Endometrial microvascular endothelial cells (primary cell): ENCODE results near the gene FBXL19. TPM values are rescaled to one million over a fixed set of nuclear protein-coding genes. Genes with fewer than 3 reads are reported as not detected.
"Not testable (repeated sequence)": the region's sequence is repeated elsewhere in the genome, so short reads cannot be mapped to it uniquely, and the experiment has no call there.

Source experiments
- in situ Hi-C: cut with HindIII; loops from 2 replicates; pipeline ENCODE4 v1.10.0; 2017; ENCODE audit warnings: low sequenced_read_pairs, low pct_unique_long_range_greater_than_20kb; ENCODE audit errors: inconsistent ontology term
- total RNA-seq: library from RNA; depleted of rRNA; stranded (reverse); fragments of >200 nt; gene quantifications from one replicate; pipeline ENCODE4 v1.2.3, GENCODE V29; 2015; ENCODE audit errors: inconsistent ontology term

FBXL19 gene, protein sequence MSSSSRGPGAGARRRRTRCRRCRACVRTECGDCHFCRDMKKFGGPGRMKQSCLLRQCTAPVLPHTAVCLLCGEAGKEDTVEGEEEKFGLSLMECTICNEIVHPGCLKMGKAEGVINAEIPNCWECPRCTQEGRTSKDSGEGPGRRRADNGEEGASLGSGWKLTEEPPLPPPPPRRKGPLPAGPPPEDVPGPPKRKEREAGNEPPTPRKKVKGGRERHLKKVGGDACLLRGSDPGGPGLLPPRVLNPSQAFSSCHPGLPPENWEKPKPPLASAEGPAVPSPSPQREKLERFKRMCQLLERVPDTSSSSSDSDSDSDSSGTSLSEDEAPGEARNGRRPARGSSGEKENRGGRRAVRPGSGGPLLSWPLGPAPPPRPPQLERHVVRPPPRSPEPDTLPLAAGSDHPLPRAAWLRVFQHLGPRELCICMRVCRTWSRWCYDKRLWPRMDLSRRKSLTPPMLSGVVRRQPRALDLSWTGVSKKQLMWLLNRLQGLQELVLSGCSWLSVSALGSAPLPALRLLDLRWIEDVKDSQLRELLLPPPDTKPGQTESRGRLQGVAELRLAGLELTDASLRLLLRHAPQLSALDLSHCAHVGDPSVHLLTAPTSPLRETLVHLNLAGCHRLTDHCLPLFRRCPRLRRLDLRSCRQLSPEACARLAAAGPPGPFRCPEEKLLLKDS
- total RNA-seq: 23.1 TPM

DNA sequence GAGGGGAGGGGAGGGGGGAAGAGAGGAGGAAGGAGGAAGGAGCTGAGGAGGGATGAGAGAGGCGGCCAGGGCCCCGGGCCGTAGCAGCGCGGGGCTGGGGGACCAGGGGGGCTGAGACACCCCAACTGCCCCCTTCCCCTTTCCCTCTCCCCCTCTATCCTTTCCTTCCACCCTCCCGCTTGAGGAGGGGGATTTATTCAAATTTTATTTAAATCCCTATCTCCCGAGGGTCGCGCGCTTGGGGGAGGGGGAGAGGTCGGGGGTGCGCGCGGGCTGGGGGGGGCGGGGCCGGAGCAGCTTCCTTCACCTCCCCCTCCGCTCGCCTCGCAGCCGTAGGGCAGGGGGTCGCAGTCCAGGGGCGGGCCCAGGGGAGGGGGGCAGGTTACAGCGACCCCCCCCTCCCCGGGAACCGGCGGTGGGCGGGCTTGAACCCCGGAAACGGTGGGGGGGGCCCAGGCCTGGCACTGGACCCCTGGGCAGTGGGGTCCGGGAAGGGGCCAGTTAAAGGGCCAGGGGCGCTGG is at the start of gene FBXL19:
Gene FBXL19 (plus strand): TSS at position 19 of the 522 bp plus-strand sequence. CDS start 2,183 bp downstream, outside the sequence.
- in situ Hi-C loops: no loop called here

DNA sequence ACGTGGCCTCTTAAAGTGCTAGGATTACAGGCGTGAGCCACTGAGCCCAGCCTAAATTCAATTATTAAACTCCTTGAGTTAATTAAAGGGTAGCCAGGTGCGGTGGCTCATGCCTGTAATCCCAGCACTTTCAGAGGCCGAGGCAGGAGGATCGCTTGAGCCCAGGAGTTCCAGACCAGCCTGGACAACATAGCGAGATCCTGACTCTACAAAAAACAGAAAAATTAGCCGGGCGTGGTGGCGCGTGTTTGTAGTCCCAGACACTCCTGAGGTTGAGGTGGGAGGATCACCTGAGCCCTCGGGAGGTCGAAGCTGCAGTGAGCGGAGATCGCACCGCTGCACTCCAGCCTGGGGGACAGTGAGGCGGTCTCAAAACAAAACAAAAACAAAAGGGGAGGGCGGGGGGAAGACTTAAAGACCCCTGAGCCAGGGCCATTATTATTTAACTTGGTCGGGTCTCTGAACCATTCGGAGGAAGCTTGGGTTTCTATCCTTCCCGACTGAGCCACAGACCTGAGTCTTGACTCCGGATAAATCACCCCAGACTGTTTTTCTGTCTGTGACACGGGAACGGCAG is 49.0 kb upstream of the FBXL19 start:
- in situ Hi-C loops: loop anchor here (10.0 kb wide), 1 partner anchor 70 kb away; no protein-coding TSS in a partner anchor

DNA sequence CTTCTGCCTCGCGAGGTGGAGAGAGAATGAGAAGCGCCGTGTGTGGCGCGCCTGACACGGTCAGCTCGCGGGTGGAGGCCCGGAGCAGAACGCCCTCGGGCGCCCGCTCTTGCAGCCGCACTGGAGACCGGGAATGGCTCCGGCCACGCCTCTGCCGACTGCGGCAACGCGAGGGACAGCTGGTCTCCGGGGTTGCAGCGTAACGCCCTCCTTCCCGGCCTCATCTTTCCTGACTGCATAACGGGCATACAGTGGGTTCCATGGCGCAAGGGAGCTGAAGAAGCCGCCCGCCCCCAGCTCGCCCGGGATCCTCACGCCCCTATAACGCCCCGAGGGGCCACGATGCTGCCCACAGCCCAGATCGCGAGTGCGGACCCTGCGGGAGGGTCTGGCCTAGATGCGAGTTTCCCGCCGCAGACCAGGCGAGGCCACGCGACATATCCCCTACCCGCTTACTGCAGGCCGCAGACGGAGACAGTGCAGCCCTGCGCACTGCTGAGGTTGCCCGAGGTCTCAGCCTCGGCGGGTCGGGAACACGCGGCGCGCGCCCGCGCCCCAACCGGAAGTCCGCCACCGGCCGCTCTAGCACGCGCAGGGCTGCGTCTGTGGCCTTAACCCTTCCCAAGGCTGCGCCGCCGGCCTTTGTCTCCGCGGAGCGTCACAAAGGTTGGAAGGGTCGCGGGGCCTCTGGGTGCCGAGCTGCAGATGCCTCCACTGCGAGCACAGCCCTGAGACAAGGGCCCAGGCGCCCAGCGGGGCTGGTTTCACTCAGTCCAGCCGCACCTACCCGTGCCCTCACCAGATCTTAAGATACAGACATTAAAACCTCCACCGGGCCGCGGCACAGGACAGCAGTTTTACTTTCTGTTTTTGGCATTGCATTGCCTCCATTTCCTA is 48.3 kb upstream of the FBXL19 start:
- in situ Hi-C loops: loop anchor here (10.0 kb wide), 1 partner anchor 70 kb away; no protein-coding TSS in a partner anchor

DNA sequence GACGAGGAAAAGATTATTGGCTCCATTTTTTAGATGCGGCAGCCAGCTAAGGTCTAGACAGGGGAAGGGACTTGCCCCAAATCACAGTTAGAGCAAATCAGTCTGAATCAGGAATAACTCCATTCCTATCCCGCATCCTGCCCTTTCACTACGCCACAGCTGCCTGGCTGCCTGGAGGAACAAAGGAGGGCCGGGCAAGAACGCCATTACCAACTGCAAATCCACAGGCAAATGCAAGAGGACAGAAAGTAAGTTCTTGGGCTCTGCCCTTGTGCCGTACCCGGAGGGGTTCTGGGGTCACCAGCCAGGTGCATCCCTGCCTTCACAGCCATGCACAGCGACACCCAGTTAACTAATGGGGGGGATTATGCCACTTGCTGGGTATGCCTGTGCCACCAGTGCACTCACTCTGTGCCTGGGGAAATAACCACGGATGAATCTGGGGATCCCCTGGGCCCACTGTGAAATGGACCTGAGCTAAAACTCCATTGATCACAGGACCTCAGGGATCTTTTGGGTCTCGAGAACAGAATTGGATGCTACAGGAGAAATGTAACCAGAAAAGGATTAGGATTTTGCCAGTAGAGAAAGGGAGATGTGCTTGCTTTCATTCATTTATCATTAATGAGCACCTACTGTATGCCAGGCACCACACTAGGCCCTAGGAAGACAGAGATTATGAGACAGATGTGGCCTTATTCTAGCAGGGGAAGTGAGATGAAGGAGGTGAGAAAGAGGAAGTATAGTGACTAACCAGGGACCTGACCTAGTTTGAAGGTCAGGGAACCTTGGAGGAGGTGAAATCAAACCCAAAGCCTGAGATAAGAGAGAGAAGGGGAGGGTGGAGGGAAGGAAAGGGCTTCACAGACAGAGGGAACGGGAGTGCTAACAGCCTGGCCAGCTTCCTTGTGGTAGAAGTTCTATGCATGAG is 47.2 kb upstream of the FBXL19 start:
- in situ Hi-C loops: loop anchor here (10.0 kb wide), 1 partner anchor 71 kb away; no protein-coding TSS in a partner anchor

DNA sequence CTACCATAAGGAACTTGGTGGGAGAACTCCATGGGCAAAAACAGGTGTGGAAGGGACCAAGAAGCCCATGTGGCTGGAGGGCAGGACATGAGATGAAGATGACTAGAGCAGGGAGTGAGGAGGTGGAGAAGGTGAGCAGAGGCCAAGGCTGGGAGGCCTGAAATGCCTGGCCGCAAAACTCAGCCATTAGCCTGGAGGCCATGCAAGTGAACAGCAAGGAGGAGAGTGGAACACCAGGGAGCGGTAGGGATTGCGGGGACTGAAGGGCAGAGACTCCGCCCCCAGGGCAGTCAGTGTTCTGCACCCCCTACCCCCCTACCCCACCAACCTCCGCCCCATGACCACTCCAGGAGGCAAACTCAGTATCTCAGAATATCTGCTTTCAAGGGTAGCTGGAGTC is 46.5 kb upstream of the FBXL19 start:
- in situ Hi-C loops: loop anchor here (10.0 kb wide), 1 partner anchor 72 kb away; no protein-coding TSS in a partner anchor

DNA sequence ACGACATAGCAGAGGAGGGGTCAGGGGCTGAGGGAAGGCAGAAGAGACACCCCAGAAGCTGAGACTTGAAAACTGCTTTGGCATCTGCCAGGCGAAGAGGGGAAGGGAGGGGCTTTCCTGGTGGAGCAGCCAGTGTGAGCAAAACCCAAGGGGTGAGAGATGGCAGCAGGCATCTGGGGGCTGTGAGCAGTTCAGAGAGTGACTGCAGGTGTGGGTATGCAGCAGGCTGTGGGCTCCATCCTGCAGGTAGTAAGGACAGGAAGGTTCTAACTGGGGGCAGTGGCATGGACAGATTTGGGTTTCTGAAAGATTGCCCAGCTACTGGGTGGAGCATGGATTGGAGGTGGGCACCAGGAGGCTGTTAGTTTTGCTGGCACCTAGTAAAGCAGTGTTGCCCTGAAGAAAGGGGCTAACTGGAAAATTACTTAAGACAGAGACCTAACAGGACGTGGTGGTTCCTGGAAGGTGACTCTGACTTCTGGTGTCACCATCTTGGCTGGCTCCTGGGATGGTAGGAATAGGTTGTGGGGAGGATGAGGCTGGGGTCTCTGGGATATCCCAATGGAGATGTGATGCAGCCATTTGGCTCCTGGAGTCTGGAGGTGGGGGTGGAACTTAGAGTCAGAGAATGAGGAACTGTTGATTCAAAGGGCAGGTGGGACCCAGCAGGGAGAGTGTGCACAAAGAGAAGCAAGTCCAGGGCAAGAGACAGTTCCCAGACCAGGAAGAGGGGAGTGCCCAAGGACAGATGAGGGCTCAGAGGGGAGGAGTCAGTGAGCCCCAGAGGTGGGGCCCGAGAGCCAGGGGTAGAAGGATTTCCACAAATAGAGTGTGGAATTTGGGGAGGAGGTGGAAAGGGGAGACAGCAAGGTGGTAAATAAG is 40.7 kb upstream of the FBXL19 start:
- in situ Hi-C loops: no loop called here

DNA sequence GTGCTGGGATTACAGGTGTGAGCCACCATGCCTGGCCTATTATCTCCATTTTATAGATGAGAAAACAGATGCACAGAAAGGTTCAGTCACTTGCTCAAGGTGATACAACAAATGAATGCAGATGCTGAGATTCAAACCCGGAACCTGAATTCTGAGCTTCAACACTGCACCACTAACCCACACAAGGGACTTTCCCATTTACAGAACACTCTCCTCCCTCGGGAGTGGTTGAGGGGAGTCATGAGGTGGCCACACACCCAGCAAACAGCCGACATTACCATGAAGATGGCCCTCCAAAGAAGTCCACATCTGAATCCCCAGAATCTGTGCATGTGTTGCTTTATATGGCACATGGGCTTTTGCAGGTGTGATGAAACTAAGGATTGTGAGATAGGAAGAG is 38.6 kb upstream of the FBXL19 start:
- in situ Hi-C loops: no loop called here

DNA sequence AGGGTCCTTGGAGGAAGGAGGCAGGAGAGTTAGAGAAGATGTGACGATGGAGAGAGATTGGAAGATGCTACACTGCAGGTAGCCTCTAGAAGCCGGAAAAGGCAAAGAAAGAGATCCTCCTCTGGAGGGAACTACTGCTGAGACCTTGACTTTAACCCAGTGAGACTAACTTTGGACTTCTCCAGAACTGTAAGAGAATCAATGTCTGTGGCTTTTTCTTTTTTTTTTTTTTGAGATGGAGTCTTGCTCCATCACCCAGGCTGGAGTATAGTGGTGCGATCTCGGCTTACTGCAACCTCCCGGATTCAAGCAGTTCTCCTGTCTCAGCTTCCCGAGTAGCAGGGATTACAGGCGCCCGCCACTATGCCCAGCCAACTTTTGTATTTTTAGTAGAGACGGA is 38.2 kb upstream of the FBXL19 start:
- in situ Hi-C loops: no loop called here

DNA sequence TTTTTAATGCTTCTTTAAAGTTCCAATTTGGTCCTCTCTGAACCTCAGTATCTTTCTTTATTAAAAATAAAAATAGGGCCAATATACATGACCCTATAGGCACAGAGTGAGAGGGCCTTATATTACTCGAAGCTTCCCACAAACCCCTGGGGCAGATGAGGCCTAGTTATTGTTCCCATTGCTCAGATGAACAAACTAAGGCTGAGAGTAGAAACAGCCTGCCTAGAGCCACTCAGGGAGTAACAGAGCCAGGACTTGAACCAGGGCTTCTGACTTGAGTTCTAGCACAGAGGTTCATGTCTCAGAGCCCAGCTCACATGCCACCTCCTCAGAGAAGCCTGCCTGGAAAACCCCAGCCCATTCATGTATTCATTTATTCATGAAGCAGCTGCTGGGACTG is 37.2 kb upstream of the FBXL19 start:
- in situ Hi-C loops: no loop called here

DNA sequence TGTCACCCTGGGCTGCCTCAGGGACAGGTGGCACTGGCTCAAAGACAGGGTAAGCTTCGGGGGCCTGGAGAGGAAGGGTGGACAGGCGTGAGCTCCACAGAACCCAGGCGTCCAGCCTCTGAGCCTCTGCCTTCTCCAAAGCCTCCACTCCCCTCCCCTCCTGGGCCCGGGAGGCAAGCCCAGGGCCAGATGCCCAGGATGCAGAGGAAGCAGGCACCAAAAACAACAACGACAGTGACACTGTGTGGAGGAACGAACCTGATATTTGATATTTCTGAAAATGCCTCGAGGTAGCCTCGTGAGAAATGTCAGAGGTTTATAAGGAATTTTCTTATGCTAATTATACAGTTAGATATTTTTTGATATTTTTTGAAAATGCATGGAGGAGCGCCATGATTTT is 35.4 kb upstream of the FBXL19 start:
- in situ Hi-C loops: no loop called here

DNA sequence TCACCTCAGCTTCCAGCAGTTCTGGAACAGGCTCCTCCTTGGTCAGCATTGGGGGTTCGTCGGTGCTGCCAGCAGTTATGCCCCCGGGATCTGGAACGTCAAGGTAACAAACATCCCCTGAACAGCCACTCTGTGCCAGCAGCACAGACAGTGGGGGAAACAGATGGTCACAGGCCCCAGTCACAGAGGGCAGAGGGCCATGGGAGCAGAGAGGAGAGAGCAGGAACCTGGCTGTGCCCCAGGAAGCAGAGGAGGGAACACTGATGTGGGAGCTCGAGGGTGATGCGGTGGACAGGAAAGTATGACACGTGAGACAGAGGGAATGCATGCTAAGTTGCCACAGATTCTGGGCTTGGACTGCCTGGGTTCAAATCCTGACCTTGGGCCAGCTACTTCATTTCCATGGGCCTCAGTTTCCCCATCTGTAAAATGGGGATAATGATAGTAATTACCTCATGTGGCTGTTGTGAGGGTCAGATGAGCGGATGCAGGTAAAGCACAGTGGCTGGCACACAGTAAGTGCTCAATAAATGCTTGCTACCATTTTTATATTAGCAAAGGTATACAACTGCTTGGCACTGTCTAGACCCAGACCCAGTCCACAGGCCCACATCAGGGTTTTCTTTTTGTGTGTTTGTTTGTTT is 34.4 kb upstream of the FBXL19 start:
- in situ Hi-C loops: no loop called here

DNA sequence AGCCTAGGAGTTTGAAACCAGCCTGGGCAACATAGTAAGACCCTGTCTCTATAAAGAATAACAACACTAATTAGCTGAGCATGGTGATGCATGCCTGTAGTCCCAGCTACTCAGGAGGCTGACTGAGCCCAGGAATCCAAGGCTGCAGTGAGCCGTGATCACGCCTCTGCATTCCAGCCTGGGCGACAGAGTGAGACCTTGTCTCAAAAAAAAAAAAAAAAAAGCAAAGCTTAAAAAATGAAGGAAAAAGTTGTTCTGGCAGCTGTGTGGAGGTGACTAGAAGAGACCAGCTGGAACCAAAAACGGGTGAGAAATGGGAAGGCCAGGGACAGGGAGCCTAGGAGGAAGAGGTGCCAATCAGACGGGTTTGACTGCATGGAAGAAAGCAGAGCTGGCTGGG is 33.7 kb upstream of the FBXL19 start:
- in situ Hi-C loops: no loop called here

DNA sequence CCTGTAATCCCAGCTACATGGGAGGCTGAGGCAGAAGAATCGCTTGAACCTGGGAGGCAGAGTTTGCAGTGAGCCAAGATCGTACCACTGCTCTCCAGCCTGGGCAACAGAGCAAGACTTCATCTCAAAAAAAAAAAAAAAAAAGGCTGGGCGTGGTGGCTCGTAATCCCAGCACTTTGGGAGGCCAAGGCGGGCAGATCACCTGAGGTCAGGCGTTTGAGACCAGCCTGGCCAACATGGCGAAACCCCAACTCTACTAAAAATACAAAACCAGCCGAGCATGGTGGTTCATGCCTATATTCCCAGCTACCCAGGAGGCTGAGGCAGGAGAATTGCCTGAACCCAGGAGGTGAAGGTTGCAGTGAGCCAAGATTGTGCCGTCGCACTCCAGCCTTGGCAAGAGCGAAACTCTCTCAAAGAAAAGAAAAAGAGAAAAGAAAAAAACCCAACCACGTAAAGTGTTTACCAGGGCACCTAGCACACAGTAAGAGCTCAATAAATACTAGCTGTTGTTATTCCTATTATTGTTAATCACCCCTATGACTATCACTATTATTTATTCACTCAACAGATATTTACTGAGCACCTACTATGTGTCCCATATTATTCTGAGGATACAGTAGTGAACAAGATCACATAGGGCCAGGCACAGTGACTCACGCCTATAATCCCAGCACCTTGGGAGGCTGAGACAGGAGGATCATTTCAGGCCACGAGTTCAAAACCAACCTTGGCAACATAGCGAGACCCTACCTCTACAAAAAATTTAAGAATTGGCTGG is 32.1 kb upstream of the FBXL19 start:
- in situ Hi-C loops: not testable (repeated sequence)

DNA sequence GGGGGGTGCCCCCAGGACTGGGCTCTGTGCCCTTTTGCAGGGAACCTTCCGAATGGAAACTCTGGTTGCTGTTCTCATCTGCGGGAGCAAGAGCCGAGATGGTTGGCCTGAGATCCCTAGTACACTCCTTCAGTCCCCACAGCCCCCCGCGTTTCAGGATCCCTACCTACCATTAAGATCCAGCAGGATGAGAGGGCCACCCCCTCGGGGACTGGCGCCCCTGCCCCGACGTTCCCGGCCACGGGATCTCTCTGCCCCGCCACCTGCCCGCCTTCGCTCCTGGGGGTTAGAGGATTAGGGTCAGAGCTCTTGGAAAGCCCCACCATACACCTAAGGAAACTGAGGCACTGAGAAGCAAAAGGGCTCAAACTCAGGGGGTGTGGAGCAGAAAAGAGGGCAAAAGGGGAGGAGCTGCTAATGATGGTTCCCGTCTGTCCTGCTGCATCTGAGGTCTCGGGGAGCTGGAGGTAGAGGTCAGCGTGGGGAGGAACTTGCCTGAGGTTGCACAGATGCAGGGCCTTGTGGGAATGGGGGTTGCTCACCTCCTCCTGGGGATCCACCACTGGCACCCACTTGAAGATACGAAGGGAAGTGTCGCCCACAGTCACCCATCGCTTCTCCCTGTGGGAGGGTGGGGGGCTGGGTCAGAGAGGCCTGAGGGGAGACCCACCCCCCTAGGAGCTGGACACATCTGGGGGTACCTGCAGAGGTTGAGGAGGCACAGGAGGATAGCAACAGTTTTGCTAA is 30.5 kb upstream of the FBXL19 start:
- in situ Hi-C loops: no loop called here

DNA sequence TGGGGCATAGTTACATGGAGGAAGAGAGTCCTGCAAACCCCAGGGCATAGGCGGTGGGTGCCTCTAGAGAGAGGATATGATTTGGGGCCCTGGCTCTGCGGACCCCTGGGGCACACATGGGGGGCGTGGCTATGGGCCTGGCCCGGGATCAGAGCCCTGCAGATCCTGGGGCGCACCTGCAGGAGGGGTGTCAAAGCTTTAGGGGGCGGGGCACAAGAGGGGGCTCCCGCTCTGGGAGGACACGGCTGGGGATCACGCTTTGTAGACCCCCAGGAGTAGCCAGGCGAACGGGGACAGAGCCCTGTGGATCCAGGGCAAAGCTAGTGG is 30.0 kb upstream of the FBXL19 start:
- in situ Hi-C loops: no loop called here
